ENCODE results near the gene TRAM2.

TRAM2 gene

DNA sequence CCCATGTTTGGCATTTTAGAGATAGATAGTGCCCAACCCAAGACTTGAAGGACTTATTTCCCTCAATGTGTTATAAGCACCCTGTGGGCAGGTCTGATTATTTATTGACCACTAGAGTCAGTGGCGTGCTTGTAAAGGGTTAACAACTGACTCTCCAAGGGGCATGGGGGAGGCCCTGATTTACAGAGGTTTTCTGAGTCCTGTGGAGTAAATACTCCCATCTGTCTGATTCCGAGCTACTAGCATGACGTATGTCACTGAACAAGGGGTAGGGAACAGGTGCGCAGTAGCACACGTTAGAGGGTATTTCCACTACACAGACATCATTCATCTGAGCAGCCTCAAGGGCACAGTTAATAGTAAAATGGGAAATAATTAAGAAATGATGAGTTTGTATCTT, 17.4 kb upstream of the TRAM2 start:
- DNase-seq, result no peak

DNA sequence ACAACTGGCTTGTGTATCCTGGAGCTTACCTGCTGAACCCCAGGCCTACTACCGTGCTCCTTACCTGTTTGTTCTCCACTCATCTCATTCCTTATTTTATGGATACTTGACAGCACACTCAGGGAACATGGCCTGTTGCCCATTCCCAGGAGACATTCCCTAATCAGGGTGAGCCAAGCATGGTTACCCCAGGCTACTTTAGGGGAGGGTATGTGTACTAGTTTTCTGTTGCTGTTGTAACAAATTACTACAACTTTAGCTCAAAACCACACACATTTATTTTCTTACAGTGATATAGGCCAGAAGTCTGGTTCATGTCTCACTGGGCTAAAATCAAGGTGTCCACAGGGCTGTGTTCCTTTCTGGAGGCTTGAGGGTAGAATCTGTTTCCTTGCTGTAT, 15.0 kb upstream of the TRAM2 start:
- DNase-seq, result no peak

DNA sequence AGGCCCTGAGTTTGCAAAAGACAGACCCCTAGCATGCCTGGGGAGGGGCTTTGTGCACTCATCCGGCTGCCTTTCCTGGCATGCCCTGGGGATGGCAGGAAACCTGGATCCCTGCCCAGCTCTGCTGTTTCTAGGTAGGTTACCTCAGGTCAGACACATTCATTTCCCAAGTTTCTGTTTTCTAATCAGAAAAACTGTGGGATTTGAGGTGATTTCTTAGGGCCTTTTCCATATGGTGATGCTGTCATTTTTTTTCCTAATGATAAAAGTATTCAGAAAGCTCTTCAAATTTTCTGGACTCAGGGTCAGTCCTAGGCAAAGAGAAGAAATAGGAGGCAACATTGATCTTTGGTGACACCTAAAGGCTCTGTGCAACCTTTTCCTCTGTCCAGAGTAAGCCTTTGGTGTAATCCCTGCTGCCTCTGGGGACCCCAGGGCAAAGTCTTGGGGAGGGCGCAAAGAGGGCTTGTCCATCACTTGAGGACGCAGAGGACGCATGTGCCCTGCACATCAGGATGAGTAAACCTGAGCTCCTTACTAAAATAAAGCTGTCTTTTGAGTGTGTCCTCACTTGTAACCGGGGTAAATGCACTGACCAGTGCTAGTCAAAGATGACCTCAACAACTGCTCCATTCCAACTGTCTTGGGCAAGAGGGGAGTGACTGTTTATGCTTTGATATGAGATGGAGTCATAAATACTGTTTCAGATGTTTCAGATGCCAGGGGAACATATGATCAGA, 13.5 kb upstream of the TRAM2 start:
- DNase-seq, result peak; percentile 49

DNA sequence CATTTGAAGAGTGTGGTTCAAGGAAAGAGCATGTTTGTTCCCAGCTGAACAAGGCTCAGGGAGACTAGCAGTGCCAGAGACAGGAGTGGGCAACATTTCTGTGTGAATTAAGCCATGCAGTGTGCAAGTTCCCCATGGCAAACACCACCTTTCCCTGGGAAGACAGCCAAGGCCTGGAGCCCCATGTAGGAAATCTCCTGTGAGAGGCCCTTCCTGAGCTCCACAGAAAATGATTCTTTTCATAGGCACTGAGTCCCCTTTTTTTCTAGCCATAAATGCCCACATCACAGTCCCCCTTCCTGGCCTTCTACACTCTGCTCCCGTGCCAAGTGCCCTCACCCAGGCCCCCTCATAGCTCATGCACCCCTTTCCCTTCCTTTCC, 11.8 kb upstream of the TRAM2 start:
- DNase-seq, result no peak

DNA sequence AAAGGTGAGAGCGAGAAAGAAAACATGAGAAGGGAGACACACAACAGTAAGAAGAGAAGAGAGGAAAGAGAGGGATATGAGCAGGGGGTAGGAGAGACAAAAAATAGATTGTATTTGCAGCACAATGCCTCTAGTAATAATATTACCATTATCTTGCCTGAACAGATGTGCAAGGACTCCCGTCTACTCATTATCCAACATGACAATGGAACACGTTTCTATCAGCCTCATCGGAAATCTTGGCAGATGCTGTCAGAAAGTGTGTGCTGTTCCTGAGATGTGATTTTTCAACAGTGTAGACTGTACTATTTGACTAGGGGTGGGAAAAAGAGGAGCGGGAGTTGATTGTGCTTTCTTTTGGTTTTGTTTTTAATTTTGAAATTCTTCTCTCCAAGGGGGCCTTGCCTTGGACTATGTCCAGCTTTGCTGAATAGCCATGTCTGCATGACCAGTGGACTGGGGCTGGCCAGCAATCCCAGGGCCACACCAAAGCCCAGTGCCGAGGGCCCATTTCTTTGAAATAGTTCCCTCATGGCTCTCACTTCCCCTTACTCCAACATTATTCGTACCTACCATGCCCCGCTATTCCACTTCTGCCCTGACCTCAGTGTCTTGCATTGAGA, 11.3 kb upstream of the TRAM2 start:
- no peak for DNase-seq

DNA sequence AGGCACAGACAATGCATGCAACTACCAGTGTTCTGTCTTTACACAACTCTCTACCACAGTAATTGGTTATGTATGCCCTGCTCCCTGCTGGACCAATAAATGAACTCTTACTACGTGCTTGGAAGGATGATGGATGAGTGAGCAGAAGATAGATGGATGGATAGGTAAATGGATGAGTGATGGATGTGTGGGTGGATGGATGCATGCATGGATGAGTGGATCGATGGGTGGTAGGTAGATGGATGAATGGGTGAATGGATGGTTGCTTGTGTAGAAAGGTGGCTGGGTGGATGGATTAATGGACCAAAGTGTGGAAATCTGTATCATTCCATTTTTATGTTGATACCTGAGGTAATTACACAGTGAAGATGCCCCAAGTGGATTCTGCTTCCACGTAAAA, 10.1 kb upstream of the TRAM2 start:
- no peak for DNase-seq

DNA sequence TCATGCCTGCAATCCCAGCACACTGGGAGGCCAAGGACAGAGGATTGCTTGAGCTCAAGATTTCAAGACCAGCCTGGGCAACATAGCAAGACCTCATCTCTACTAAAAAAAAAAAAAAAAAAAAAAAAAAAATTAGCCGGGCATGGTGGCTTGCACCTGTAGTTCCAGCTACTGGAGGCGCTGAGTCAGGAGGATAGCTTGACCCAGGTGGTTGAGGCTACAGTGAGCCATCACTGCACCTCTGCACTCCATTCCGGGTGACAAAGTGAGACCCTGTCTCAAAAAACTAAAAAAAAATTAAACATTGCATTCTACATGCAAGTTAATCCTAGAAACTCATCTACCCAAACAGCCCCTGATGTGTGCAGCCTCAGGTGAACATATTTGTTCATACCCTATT, 7.3 kb upstream of the TRAM2 start:
- no peak for DNase-seq

DNA sequence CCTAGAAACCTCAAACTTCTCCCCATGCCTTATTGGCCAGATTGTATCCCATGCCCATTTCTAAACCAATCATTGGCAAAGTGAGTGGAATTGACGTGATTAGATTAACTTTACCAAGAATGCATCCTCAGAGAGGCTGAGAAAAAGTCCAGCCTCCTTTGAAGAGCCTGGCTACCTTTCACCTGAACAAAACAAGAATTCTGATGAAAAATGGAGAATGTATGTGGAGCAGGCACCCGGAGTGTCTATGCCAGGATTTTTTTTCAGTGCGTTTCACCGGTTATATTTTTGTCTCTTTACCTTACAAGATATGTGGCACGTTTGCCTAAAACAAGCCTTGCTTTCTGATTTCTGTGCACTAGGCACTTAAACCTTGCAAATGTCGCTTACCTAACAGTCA, 6.1 kb upstream of the TRAM2 start:
- DNase-seq, result no peak

DNA sequence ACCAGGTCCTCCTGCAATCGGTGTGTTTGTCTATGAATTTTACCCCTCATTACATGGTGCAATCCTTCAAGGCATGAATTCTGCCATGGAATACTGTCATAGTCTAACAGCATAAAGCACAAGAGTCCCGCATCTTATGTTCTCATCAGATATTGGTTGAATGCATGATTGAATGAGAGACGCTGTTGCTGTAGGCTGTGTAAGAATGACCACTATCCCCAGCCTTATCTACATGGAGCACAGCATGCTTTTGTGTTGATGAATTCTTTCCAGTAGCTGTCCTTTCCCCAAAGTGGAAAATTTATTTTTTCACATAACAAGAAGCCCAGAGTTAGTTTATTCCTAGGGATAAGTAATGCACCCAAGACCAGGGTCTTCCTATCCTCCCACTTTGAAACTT, 5.6 kb upstream of the TRAM2 start:
- DNase-seq, result no peak

DNA sequence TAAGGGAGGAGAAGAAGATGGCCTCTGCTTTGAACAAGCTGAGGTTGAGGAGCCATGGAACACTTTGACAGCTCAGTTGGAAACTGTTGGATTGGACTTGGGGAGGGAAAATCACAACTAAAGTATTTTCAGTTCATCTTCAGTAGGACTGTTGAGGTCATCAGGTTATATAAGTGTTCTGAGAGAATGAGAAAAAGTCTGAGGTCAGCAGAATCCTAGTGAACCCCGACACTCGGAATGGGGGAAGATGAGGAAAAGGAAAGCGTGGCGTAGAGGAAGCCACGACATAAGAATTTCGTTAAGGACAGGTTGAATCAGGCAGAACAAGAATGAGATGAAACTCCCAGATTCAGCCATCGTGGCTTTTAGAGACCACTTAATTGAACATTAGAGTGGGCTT, 4.0 kb upstream of the TRAM2 start:
- DNase-seq, result no peak

DNA sequence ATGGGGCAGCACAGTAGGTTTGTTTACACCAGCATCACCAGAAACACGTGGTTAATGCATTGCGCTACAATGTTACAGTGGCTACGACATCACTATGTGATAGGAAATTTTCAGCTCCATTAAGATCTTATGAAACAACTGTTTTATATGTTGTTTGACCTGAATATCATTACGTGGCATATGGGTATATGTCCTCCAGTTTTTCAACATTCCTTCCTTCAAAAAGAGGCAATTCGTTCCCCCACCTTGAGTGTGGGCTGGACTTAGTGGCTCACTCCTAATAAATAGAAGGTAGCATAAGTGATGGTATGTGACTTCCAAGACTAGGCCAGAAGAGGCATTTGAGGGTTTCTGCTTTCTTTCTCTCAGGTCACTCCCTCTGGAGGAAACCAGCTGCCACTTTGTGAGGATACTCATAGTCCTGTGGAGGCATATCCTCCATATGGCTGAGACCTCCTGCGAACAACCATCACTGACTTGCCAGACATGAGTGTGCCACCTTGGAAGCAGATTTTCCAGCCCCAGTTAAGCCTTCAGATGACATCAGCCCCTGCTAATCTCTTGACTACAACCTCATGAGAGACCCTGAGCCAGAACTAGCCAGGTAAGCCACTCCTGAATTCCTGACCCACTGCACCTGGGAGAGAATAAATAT, 2.3 kb upstream of the TRAM2 start:
- DNase-seq, result no peak

DNA sequence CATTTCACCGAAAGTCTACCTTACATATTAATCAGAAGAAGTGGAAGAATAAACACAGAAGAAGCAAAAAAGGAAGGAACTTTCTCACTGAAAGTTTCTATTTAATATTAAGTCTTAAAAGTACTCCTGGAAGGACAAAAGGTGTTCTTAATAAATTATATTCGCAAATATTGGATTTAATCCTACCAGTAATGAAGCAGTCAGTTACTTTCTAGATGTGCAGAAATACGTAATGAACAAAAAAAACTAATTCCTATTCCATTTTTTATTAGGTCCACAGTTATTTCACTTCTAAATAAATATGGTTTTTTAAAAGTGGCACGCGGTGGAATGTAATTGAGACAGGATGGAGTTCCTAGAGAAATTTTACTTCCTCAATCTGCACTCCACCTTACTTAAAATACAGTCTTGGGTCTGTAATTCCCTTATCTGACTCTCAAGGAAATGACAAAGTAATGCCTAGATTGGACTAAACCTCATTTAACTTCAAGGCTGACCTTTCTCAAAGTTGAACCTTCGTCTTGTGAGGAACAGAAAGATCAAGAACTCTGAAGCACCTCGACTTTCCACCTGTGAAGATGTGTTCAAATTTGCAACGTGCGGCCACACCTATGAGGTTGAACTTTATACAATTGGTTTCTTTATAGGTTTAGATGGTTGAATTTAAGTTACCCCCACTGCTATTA, 1.1 kb upstream of the TRAM2 start:
- DNase-seq, result no peak

DNA sequence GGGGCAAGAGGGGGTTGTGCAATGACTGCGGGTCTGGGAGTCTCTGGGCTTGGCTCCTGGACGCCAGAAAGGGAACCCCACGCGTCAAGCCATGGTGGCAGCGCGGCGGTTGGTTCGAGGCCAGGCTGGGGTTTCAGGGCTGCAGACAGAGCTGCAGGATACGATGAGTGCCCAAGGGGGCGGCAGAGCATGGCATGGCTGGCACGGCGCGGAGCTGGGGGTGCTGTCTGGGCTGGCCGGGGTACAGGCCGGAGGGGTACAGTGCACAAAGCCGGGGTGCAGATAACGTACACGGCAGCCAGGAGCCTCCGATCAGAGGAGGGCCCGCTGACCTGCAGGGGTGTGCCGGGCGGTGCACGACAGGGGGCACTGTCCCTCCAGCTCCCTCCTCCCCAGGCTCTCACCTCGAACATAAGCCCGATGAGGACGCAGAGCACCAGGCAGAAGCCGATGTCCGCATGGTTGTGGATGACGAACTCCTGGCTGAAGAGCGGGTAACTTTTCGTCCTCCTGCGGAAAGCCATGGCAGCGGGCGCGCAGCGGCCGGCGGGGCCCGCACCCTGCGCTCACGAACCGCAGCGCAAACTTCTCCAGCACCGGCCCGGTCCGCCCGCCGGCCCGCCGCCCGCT, 353 bp downstream of the TRAM2 start:
- peak; percentile 39 for DNase-seq

DNA sequence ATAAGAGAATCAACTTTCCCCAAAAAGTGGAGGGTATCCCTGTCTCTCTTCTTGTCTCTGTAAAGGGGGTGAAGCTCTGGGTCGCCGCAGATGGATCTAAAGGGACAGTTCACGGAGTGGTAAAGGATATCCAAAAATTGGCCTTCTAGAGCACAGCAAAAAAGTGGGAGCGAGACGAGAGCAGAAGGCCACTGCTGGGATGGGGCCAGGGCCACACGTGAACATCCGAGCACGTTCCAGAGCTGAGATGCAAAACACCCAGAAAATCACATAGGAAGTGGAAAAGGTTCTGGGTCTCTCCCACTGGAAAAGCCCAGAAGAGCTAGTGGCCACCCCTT, 837 bp downstream of the TRAM2 start:
- no peak for DNase-seq

DNA sequence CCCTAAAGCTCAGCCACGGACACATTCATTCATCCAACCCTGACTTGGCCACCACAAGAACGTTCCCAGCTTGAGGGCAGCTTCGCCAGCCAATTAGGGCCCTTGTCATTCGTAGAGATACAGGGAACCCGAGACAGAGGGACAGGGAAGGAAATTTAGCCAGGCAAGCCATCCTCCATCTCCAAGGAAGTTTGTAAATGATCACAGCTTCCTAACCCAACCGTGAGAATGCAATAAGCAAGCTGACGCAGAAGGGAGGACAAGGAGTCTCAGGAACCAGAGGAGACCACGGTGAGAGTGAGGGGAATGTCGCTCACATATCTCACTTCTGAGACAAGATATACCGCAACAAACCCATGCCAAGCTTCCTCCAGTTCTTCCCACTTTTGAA, 1.4 kb downstream of the TRAM2 start:
- no peak for DNase-seq

DNA sequence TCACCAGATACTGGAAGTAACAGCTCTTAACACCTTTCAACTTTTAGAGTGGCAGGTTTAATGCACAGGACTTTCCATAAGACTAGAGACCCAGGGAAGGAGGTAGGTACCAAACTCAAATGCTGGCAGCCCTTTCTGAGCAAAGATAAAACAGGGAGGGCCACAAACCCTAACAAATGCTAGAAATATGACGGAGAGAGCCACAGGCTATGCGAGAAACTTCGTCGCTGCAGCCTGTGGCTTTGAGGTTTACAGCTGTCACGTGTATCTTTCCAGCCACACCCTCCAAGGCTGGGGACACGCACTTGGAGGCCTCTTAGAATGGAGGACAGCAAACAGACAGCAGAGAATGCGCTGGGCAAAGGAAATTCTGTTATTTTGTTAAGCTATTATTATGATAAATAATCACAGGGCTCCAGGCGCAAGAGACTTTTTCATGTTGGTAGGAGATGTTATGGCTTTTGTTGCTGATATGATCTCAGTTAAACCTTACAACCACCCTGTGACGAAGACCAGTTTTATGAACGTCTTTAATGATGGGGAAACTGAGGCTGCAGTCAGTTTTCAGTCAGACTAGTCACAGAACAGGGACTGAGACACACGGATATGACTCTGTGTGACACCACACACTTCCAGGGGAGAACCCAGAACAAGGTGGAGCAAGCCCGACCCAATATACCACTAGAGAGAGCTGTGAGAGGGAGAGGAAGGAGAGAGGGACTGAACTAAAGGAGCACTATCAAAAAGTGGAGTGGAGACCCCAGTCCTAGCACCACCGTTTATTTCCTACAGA, 2.0 kb downstream of the TRAM2 start:
- no peak for DNase-seq

DNA sequence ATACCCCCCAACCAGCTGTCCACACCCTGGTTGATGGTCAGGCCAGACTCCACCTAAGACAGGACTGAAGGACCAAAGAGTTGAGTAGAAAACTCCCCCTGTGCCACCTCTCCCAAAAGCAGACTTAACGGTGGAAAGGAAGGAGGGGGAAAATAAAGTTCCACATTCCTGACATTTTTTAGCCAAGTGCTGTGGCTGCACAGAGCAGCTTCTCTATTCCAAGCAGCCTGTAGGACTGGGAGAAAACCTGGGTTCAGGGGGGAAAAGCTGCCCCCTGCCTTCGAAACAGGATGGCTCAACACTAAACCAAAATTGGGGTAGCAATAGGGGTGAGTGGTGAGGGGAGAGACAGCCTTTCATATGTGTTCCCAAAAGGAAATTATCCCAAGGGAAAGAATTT, 3.6 kb downstream of the TRAM2 start:
- DNase-seq, result no peak

DNA sequence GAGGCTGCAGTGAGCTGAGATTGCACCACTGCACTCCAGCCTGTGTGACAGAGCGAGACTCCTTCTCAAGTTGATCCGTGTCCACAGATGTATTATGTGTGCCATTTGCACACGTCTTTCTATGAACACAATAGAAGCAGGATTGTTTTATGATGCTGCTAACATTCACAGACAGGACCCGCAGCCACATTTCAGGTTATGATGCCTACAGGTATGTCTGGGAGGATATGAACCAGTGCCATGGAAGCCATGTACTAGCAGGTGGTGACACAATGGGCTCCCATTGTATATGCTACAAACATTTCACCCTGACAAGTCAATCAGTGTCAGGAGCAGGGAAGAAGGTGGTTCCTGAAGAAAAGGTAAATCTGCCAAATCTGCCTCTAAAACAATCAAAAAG, 4.3 kb downstream of the TRAM2 start:
- no peak for DNase-seq

DNA sequence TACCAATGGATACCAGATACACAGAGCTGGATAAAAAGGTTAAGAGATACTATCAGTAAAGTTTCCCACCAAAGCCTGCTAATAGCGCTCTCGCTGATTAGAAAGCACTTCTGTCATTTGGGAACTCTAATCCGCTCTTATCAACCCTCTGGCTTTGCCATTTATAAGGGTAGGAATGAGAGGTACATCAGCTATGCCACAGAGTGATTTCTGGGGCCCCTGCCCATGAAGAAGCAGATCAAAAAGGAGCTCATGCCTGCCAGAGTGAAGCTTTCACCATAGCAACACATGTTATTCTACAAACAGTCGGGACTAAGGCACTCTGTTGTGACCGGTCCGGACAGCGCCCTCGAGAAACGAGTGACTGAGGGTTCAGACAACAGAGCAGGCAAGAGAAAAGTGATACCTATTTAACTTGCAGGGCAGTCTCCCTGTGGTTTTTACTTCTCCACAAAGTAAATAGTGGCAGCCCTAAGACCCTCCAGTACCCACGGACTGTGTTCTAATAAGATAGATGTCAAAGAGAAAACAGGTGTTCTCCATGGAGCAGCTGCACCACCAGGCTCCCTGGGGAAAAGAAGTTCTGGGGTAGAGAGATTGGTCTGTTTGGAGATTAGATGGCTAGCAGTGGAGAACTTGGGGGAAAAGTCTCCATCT, 5.6 kb downstream of the TRAM2 start:
- DNase-seq, result no peak

DNA sequence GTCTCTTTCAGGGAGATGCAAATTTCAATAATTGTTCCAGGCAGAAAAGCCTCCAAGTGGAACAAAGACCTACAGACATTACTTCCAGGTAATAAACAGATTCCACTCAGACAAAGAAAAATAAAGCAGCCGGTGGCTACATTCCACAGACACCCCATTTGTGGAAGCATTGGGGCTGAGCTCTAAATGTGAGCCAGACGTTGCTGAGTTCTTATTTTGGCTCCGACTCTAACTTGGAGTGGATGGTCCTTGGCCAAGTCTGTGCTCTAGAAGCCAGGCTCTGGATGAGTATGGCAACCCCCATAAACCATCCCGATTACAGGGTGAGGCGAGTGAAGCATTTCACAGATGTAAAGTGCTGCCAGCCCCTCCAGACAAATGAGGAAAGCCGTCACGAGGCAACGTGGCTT, 6.6 kb downstream of the TRAM2 start:
- no peak for DNase-seq

DNA sequence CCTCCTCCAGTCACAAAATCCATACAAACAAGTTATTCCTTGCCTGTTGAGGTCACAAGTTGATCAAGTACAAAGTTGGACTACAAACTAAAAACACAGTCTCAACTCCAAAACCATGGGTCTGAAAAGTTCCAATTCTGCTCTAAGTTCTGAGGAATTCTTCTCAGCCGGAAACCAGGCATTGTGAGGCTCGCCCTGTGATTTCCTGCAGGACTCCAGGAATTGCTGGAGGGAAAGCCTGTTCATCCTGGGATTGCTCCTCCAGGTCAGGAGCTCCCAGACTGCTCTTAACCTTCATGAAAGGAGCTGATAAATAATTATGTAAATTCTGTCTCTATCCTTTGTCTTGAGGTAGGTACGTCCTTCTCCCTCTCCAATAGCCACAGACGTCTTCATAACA, 8.5 kb downstream of the TRAM2 start:
- no peak for DNase-seq

DNA sequence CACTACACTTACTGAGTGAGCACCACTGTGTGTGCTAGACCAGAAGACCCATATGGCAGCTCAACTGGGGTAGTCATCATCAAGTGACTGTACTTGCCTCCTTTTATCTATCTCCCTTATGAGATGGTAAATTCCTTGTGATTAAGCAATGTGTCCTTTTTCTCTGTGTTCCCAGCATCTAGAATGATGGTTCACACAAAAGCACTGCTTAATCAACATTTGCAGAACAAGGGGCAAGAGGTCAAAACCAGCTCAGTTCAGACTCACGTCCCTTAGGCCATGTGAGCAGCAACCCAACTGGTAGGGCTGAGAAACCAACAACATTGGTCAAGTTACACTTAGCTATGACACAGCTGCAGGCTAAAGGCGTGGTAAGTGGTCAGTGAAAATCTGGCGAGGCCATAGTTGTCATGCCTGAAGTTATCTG, 10.0 kb downstream of the TRAM2 start:
- no peak for DNase-seq

All from COR-L47 (cell line).